HG03558 (cell line): ENCODE results near the gene COL19A1.

Experiments used
- ATAC-seq: cut with Tn5 transposase; IDR thresholded peaks from one replicate; pipeline ENCODE4 v1.9.1; 2021; ENCODE audit warnings: moderate number of reproducible peaks; ENCODE audit not compliant: unreplicated experiment; ENCODE audit errors: extremely low read depth

Gene COL19A1

GRCh38 chr6:70198785-70199184 lies 332.4 kb downstream of the COL19A1 start:
- no peak for ATAC-seq

GRCh38 chr6:70208235-70208790 lies 342.0 kb downstream of the COL19A1 start:
- no peak for ATAC-seq

GRCh38 chr6:70210462-70210861 lies 344.1 kb downstream of the COL19A1 start:
- ATAC-seq, result no peak

- ATAC-seq, result no peak
These were observed 349.2 kb downstream of the COL19A1 start for GRCh38 chr6:70215460-70216108.

GRCh38 chr6:70216767-70217166 lies 350.4 kb downstream of the COL19A1 start:
- ATAC-seq, result no peak

GRCh38 chr6:70219943-70220613 lies 353.7 kb downstream of the COL19A1 start:
- ATAC-seq, result no peak

GRCh38 chr6:70221025-70221714 lies 354.8 kb downstream of the COL19A1 start:
- no peak for ATAC-seq

GRCh38 chr6:70221715-70222438 lies 355.5 kb downstream of the COL19A1 start:
- no peak for ATAC-seq

GRCh38 chr6:70222439-70222749 lies 356.0 kb downstream of the COL19A1 start:
- ATAC-seq, result no peak

- ATAC-seq, result no peak
These were observed 358.7 kb downstream of the COL19A1 start for GRCh38 chr6:70225055-70225454.

- ATAC-seq, result no peak
These were observed 365.0 kb downstream of the COL19A1 start for GRCh38 chr6:70231311-70231710.

GRCh38 chr6:70234561-70235236 lies 368.3 kb downstream of the COL19A1 start:
- no peak for ATAC-seq

- no peak for ATAC-seq
These were observed 370.0 kb downstream of the COL19A1 start for GRCh38 chr6:70236343-70236742.

GRCh38 chr6:70241031-70241430 lies 374.7 kb downstream of the COL19A1 start:
- no peak for ATAC-seq

- ATAC-seq, result no peak
These were observed 375.6 kb downstream of the COL19A1 start for GRCh38 chr6:70241991-70242420.

- ATAC-seq, result no peak
These were observed 379.8 kb downstream of the COL19A1 start for GRCh38 chr6:70246118-70246517.

- ATAC-seq, result no peak
These were observed 386.2 kb downstream of the COL19A1 start for GRCh38 chr6:70252604-70253003.

GRCh38 chr6:70253923-70254322 lies 387.6 kb downstream of the COL19A1 start:
- no peak for ATAC-seq

GRCh38 chr6:70254784-70255183 lies 388.4 kb downstream of the COL19A1 start:
- ATAC-seq, result no peak

GRCh38 chr6:70257768-70258273 lies 391.5 kb downstream of the COL19A1 start:
- no peak for ATAC-seq
